ENCODE measurements around the gene CHKA.
"Not testable (repeated sequence)": the region's sequence is repeated elsewhere in the genome, so short reads cannot be mapped to it uniquely, and the experiment has no call there.

DNA sequence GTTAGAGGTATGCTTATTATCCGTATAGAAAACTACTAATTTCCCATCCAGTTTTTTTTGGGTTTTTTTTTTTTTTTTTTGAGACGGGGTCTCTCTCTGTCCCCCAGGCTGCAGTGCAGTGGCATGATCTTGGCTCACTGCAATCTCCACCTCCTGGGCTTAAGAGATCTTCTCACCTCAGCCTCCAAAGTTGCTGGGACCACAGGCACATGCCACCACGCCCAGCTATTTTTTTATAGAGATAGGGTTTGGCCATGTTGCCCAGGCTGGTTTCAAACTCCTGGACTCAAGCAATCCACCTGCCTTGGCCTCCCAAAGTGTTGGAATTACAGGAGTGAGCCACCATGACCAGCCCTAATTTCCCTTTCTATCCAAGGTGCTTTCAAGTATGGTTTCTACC lies 28.2 kb downstream of the CHKA start:
- TF ChIP-seq, protein P1, sequence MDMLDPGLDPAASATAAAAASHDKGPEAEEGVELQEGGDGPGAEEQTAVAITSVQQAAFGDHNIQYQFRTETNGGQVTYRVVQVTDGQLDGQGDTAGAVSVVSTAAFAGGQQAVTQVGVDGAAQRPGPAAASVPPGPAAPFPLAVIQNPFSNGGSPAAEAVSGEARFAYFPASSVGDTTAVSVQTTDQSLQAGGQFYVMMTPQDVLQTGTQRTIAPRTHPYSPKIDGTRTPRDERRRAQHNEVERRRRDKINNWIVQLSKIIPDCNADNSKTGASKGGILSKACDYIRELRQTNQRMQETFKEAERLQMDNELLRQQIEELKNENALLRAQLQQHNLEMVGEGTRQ (IDR thresholded peaks at IDR 0.05; ENCODE audit: low read length): not testable (repeated sequence)
- TF ChIP-seq, protein P2, sequence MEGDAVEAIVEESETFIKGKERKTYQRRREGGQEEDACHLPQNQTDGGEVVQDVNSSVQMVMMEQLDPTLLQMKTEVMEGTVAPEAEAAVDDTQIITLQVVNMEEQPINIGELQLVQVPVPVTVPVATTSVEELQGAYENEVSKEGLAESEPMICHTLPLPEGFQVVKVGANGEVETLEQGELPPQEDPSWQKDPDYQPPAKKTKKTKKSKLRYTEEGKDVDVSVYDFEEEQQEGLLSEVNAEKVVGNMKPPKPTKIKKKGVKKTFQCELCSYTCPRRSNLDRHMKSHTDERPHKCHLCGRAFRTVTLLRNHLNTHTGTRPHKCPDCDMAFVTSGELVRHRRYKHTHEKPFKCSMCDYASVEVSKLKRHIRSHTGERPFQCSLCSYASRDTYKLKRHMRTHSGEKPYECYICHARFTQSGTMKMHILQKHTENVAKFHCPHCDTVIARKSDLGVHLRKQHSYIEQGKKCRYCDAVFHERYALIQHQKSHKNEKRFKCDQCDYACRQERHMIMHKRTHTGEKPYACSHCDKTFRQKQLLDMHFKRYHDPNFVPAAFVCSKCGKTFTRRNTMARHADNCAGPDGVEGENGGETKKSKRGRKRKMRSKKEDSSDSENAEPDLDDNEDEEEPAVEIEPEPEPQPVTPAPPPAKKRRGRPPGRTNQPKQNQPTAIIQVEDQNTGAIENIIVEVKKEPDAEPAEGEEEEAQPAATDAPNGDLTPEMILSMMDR (IDR thresholded peaks at IDR 0.05; ENCODE audit: control extremely low read depth in 1 of 3, insufficient read depth in 1 of 3, low read depth in 1 of 3, low read length in 3 of 3): not testable (repeated sequence)
- TF ChIP-seq RFX5 (IDR thresholded peaks at IDR 0.05; ENCODE audit: borderline replicate concordance, low read depth, low read length); SUZ12 (IDR thresholded peaks at IDR 0.05; ENCODE audit: low read length): not testable (repeated sequence)
- TF ChIP-seq, protein P3, sequence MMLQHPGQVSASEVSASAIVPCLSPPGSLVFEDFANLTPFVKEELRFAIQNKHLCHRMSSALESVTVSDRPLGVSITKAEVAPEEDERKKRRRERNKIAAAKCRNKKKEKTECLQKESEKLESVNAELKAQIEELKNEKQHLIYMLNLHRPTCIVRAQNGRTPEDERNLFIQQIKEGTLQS (IDR thresholded peaks at IDR 0.05; ENCODE audit: insufficient read depth, low read depth, low read length): not testable (repeated sequence)

All from H1 (cell line).